Hepatocyte (in vitro differentiated cells): ENCODE results near the gene TMEM14C. TPM values are rescaled to one million over a fixed set of nuclear protein-coding genes. Genes with fewer than 3 reads are reported as not detected.
A peak's percentile ranks its signal among the peaks of the same experiment; 100 is the strongest.

Experiments
- DNase-seq: peaks from one replicate; pipeline ENCODE4 v3.0.0-alpha.2; 2016; ENCODE audit warnings: low spot score
- H2AFZ ChIP-seq: fragments of 200-600 bp; sonication (generic); 2 replicates; pipeline ENCODE4 v1.6.0; 2016; ENCODE audit warnings: antibody characterized with exemption, mild to moderate bottlenecking
- H3K27ac ChIP-seq: fragments of 200-600 bp; sonication (generic); 2 replicates; pipeline ENCODE4 v1.5.1; 2016; ENCODE audit warnings: mild to moderate bottlenecking
- H3K27me3 ChIP-seq: fragments of 200-600 bp; sonication (generic); 2 replicates; pipeline ENCODE4 v1.6.1; 2016
- H3K36me3 ChIP-seq: fragments of 200-600 bp; sonication (generic); replicated peaks from 2 replicates; pipeline ENCODE4 v1.5.1; 2016; ENCODE audit warnings: low read depth; ENCODE audit not compliant: insufficient read depth
- H3K4me1 ChIP-seq: fragments of 200-600 bp; sonication (generic); 2 replicates; pipeline ENCODE4 v1.5.1; 2016; ENCODE audit warnings: mild to moderate bottlenecking, moderate library complexity; ENCODE audit not compliant: insufficient read depth
- H3K4me2 ChIP-seq: fragments of 200-600 bp; sonication (generic); 2 replicates; pipeline ENCODE4 v1.6.0; 2016
- H3K4me3 ChIP-seq: fragments of 200-600 bp; sonication (generic); 2 replicates; pipeline ENCODE4 v1.5.1; 2016; ENCODE audit warnings: mild to moderate bottlenecking
- H3K79me2 ChIP-seq: fragments of 200-600 bp; sonication (generic); 2 replicates; pipeline ENCODE4 v1.6.0; 2017; ENCODE audit warnings: mild to moderate bottlenecking
- H3K9me2 ChIP-seq: fragments of 200-600 bp; sonication (generic); replicated peaks from 2 replicates; pipeline ENCODE4 v1.6.0; 2017; ENCODE audit warnings: mild to moderate bottlenecking; ENCODE audit not compliant: insufficient read depth
- H3K9me3 ChIP-seq: fragments of 200-600 bp; sonication (generic); 2 replicates; pipeline ENCODE4 v1.5.1; 2016; ENCODE audit warnings: low read depth, mild to moderate bottlenecking
- H4K20me1 ChIP-seq: fragments of 200-600 bp; sonication (generic); 2 replicates; pipeline ENCODE4 v1.6.0; 2016; ENCODE audit warnings: mild to moderate bottlenecking; ENCODE audit not compliant: insufficient read depth, poor library complexity, severe bottlenecking
- CTCF ChIP-seq: fragments of 200-600 bp; sonication (generic); IDR thresholded peaks from 2 replicates; pipeline ENCODE4 v1.5.1; 2016; ENCODE audit warnings: antibody characterized with exemption, mild to moderate bottlenecking; ENCODE audit not compliant: poor library complexity
- EZH2 ChIP-seq: fragments of 200-600 bp; sonication (generic); IDR thresholded peaks from 2 replicates; pipeline ENCODE4 v1.6.1; 2016; ENCODE audit warnings: antibody characterized with exemption, mild to moderate bottlenecking, borderline replicate concordance
- EZH2phosphoT487 ChIP-seq: fragments of 200-600 bp; sonication (generic); IDR thresholded peaks from one replicate; pipeline ENCODE4 v1.6.1; 2018; ENCODE audit warnings: antibody characterized with exemption, mild to moderate bottlenecking, low read depth, moderate library complexity; ENCODE audit not compliant: unreplicated experiment, severe bottlenecking
- WGBS: methylation state at CpG from one replicate; pipeline ENCODE4 v1.1.6; 2016; ENCODE audit warnings: low lambda C conversion rate; ENCODE audit errors: missing lambda C conversion rate; 5-methylcytosine and 5-hydroxymethylcytosine counted together
- polyA plus RNA-seq: library from polyadenylated mRNA; unstranded; fragments of >200 nt; fragmentation: Nextera tagmentation; extraction: Ambion mirVana; gene quantifications from 2 replicates; pipeline ENCODE4 v1.2.1, GENCODE V29; 2016
- total RNA-seq: library from RNA; depleted of rRNA; stranded (reverse); fragments of >200 nt; gene quantifications from 2 replicates; pipeline ENCODE4 v1.2.3, GENCODE V29; 2014

Gene TMEM14C
- total and polyA plus RNA-seq, 2 experiments from 2014 or later: 155 to 176 TPM

GRCh38 chr6:10690651-10691445 lies 32.0 kb upstream of the TMEM14C start:
- Histone ChIP-seq H3K4me3 (peak overlapping the region; percentile 4), H3K36me3 (no peaks in the 10 kb centered on the region), H3K27me3 (no peaks in the 10 kb centered on the region), H3K79me2 (peaks cover 33% of the 10 kb centered on the region), H3K27ac (peak overlapping the region; percentile 90), H3K4me1 (peaks cover 40% of the 10 kb centered on the region), H3K4me2 (peak overlapping the region; percentile 91), H4K20me1 (no peaks in the 10 kb centered on the region), H3K9me2 (no peaks in the 10 kb centered on the region), H3K9me3 (no peaks in the 10 kb centered on the region), H2AFZ (peak overlapping the region; percentile 29)
- DNase-seq: peak; percentile 11
- WGBS: 24% methylated on average over 15 of the region's 15 CpGs
- no peak for TF ChIP-seq CTCF
- no peak for TF ChIP-seq EZH2phosphoT487
- no peak for TF ChIP-seq EZH2

GRCh38 chr6:10692965-10693538 lies 29.8 kb upstream of the TMEM14C start:
- Histone ChIP-seq H3K79me2 (peaks cover 54% of the 10 kb centered on the region), H2AFZ (peak overlapping the region; percentile 34), H3K9me3 (no peaks in the 10 kb centered on the region), H3K36me3 (no peaks in the 10 kb centered on the region), H3K4me2 (peak overlapping the region; percentile 91), H4K20me1 (no peaks in the 10 kb centered on the region), H3K27ac (peak overlapping the region; percentile 90), H3K27me3 (no peaks in the 10 kb centered on the region), H3K4me3 (peak overlapping the region; percentile 93), H3K4me1 (peaks cover 39% of the 10 kb centered on the region), H3K9me2 (no peaks in the 10 kb centered on the region)
- peak; percentile 45 for DNase-seq
- TF ChIP-seq EZH2phosphoT487 (no peak), CTCF (no peak), EZH2 (no peak)
- WGBS: 28% methylated on average over 8 of the region's 8 CpGs

GRCh38 chr6:10694302-10695085 lies 28.4 kb upstream of the TMEM14C start, which contains the start of the genes C6orf52 and PAK1IP1:
TSS of gene C6orf52 (minus strand) at chr6:10694616. CDS start at chr6:10687550, 7,066 bp downstream.
TSS of gene PAK1IP1 (plus strand) at chr6:10694972. CDS start at chr6:10694986, 14 bp downstream.
- H2AFZ ChIP-seq: peak within 1 kb of the TSS; percentile 79
- peak within 1 kb of the TSS; percentile 90 for H3K27ac ChIP-seq
- peak; percentile 95 for DNase-seq
- no peaks in the 10 kb centered on the region for H3K36me3 ChIP-seq
- H3K27me3 ChIP-seq: no peaks in the 10 kb centered on the region
- no peaks in the 10 kb centered on the region for H3K9me2 ChIP-seq
- 1% methylated on average over 53 of the region's 53 CpGs for WGBS
- H3K4me2 ChIP-seq: peak within 1 kb of the TSS; percentile 91
- no peaks in the 10 kb centered on the region for H3K9me3 ChIP-seq
- H3K4me1 ChIP-seq: peaks cover 39% of the 10 kb centered on the region
- H3K4me3 ChIP-seq: peak within 1 kb of the TSS; percentile 93
- TF ChIP-seq EZH2phosphoT487: no peak
- H4K20me1 ChIP-seq: no peaks in the 10 kb centered on the region
- peaks cover 56% of the 10 kb centered on the region for H3K79me2 ChIP-seq
